Stomach smooth muscle (tissue), 2 donors: ENCODE results near the gene AJAP1.

Experiments used
- H3K27ac ChIP-seq: one replicate; pipeline ENCODE4 v1.7.0; 2013; ENCODE audit warnings: mild to moderate bottlenecking, low read length, inconsistent platforms
- H3K27me3 ChIP-seq, 2 donors: one replicate each; pipeline ENCODE4 v1.7.0; 2013; ENCODE audit warnings: low read length in 2 of 2; ENCODE audit not compliant: insufficient read depth in 2 of 2, control insufficient read depth in 1 of 2
- H3K36me3 ChIP-seq, 2 donors: one replicate each; pipeline ENCODE4 v1.7.0; 2013; ENCODE audit warnings: low read length in 2 of 2; ENCODE audit not compliant: control insufficient read depth in 2 of 2, insufficient read depth in 2 of 2
- H3K4me1 ChIP-seq: one replicate; pipeline ENCODE4 v1.7.0; 2013; ENCODE audit warnings: low read length; ENCODE audit not compliant: control insufficient read depth, insufficient read depth
- H3K4me3 ChIP-seq, 2 donors: one replicate each; pipeline ENCODE4 v1.7.0; 2013; ENCODE audit warnings: low read length in 2 of 2
- H3K9ac ChIP-seq, 2 donors: one replicate each; pipeline ENCODE4 v1.7.0; 2013; ENCODE audit warnings: low read length in 2 of 2, mild to moderate bottlenecking in 1 of 2
- H3K9me3 ChIP-seq, 2 donors: one replicate each; pipeline ENCODE4 v1.7.0; 2013; ENCODE audit warnings: low read length in 2 of 2; ENCODE audit not compliant: control insufficient read depth in 2 of 2
- donor health status: healthy.
- donor health status: Pancreatic carcinoma.

Gene AJAP1

DNA sequence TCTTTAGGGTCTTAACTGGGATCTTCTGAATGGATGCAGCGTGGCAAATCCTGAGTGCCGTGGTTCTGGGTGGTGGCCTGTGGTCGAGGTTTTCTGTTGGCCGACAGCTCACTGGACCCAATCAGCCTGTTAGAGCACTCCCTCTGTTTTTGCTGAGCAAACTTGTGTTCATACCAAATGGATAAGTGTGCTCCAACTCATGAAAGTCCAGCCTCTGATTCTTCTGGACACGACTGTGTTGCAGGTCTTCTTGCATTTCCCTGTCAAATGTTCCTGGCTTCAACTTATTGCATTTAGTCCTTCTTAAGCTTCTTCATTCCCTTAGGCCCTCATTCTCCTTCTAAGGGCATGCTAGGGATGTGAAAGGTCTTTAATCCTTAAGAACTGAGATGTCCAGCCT lies 63.7 kb downstream of the AJAP1 start:
- Histone ChIP-seq H3K4me3 (no peak overlapping the region), H3K36me3 (no peaks in the 10 kb centered on the region), H3K9me3 (no peaks in the 10 kb centered on the region), H3K9ac (no peak overlapping the region), H3K27me3 (peaks cover 0 to 5% of the 10 kb centered on the region in 2 donors), H3K27ac (no peak overlapping the region), H3K4me1 (no peaks in the 10 kb centered on the region)

DNA sequence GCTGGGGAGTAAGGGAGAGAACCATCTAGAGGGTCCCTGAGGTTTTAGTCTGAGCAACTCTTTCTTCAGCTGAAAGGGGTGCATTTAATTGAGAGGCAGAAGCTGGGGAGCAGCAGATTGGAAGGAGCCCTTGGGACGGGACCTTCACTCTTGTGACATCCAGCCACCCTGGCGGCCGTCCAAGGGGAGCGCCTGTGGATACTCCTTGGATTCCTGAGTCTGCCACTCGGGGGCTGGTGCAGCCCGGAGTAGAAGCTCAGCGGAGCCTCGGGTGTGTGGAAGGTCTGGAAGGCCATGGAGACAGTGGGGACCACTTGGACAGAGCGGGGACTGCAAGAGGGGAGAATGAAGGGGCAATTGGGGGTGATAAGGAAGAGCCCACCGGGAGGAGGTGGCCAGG lies 68.7 kb downstream of the AJAP1 start:
- no peaks in the 10 kb centered on the region for H3K4me1 ChIP-seq
- peaks cover 0 to 5% of the 10 kb centered on the region in 2 donors for H3K27me3 ChIP-seq
- no peaks in the 10 kb centered on the region for H3K9me3 ChIP-seq
- H3K4me3 ChIP-seq = no peak overlapping the region
- H3K36me3 ChIP-seq = no peaks in the 10 kb centered on the region
- no peak overlapping the region for H3K27ac ChIP-seq
- no peak overlapping the region for H3K9ac ChIP-seq

DNA sequence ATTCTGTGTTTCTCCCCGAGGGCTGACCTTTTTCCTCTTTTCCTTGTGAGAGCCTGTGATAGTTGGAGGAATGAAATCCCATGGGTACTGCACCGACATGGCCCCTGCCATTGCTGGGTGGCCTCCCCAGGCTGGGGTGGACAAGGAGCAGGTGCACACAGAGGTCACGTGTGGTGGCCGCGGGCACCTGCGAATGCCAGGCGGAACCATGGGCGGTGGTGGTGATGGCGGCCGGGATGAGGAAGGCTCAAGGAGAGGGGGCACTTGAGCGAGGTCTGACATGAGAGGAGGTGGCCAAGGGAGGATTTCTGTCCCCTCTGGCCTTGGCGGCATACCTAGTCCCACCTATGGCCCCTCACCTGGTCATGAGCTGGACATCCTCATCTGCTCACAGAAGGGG lies 69.6 kb downstream of the AJAP1 start:
- H3K4me1 ChIP-seq = no peaks in the 10 kb centered on the region
- H3K27ac ChIP-seq = no peak overlapping the region

DNA sequence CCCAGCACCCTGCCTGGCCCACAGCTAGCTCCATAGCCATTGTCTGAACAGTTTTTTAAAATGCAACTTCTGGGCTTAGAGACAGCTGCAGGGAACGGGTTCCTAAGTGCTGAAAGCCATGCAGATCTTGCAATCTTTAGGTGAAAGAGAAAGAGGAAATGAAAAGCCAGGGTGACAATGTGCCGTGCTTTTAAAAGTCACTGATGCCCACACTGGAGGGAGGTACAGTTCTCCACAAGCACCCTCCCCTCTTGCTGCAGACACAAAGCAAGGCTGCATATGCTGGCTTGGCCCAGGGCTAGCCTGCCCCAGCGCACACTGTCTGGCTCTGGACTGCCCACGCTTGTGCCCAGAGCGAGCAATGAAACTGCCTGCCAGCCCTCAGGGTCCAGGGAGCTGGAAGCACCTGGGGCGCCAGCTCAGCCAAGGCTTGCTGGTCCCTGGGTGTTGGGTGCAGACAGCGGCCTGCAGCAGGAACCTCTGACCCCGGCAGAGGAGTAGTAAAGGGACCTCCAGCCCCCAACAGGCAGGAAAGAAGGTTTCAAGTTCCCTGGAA lies 70.4 kb downstream of the AJAP1 start:
- H3K27me3 ChIP-seq = peaks cover 0 to 5% of the 10 kb centered on the region in 2 donors
- no peaks in the 10 kb centered on the region for H3K9me3 ChIP-seq
- no peaks in the 10 kb centered on the region for H3K4me1 ChIP-seq
- no peak overlapping the region for H3K9ac ChIP-seq
- H3K27ac ChIP-seq = no peak overlapping the region
- H3K4me3 ChIP-seq = no peak overlapping the region
- no peaks in the 10 kb centered on the region for H3K36me3 ChIP-seq

More for the DNA sequence above, 69.6 kb downstream of the AJAP1 start:
- peaks cover 0 to 5% of the 10 kb centered on the region in 2 donors for H3K27me3 ChIP-seq
- H3K9me3 ChIP-seq = no peaks in the 10 kb centered on the region
- H3K9ac ChIP-seq = no peak overlapping the region
- H3K36me3 ChIP-seq = no peaks in the 10 kb centered on the region
- H3K4me3 ChIP-seq = no peak overlapping the region

DNA sequence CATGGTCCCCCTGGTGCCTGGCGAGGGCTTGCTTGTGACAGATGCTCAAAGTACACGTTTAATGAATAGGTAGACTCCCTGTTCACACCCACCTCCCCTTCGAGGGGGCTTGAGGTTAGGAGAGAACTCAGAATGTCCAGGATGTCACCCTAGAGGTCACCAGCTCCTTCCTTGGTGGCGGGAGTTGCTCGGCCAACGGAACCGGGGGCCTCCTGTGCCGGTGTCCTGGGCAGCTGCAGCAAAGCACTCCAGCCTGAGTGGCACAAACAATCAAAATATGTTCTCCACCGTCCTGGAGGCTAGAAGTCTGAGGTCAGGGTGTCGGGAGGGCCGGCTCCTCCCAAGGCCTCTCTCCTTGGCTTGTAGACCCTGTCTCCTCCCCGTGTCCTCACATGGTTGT lies 71.0 kb downstream of the AJAP1 start:
- Histone ChIP-seq H3K9me3 (no peaks in the 10 kb centered on the region), H3K27ac (no peak overlapping the region), H3K4me1 (no peaks in the 10 kb centered on the region), H3K27me3 (peaks cover 0 to 5% of the 10 kb centered on the region in 2 donors), H3K4me3 (no peak overlapping the region), H3K9ac (no peak overlapping the region), H3K36me3 (no peaks in the 10 kb centered on the region)

DNA sequence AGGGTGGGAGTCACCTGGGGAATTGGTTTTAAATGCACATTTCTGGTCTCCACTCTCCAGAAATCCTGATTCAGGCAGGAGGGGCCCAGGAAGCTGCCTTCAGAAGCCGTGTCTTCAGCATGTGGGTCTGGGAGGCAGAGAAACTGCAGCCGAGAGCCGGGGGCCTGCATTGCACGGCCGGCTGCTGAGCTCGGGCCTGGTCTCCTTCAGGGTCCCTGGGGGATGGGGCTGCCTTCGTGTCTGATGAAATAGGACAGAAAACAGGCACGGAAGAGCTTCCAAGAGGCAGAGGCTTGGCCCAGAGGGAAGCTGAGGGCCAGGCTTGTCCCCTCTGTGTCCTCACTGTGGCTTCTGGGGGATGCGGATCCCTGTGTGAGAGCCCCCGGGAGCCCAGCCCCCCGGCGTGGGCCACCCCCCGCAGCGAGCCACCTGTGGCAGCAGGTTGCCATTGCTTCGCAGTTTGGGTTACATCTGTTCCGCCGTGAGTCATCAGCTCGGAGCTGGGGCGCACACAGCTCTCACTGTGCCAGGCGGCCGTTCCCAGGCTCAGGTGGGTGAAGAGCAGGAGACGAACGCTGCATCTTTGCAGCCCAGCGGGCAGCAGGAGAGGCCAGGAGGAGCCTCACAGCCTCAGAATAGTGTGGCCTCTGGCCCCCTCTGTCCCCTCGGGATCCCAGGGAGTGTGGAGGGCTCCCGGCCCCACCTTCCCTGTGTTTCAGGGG lies 72.4 kb downstream of the AJAP1 start:
- no peak overlapping the region for H3K4me3 ChIP-seq
- no peaks in the 10 kb centered on the region for H3K9me3 ChIP-seq
- no peak overlapping the region for H3K9ac ChIP-seq
- H3K27me3 ChIP-seq = no peaks in the 10 kb centered on the region
- no peaks in the 10 kb centered on the region for H3K4me1 ChIP-seq
- no peaks in the 10 kb centered on the region for H3K36me3 ChIP-seq
- H3K27ac ChIP-seq = no peak overlapping the region

DNA sequence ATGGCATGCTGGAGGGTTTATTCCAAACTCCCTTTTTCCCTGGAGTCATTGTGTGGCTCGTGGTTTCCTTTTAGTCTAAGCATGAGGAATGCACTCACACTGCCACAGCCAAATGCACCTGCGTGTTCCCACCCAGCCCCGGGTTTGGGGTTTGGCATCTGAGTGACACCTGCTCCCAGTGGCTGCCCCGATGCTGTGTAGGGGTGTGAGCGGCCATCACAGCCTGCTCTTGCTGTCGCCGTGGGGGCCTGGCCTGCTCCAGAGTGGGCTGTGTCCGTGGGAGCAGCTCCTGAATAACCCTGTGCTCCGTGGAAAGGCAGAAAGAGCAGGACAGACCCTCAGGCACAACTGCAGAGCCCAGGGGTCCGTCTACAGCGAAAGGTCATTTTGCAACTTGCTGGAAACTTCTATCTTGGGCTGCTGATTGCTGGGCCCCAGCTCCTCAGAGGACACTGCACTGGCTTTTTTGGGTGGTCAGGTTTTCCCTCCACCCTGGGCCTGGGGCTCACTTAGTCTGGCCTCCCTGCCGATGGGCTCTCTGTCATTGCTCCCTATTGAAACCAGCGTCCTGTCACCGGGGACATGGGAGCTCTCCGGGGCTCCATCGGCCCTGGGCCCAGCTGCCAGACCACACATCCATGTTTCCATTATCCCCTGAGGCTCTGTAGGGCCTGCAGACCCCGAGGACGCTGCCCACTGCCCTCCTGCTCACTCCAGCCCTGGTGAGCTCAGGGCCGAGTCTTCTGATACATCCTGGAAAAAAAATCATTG lies 74.1 kb downstream of the AJAP1 start:
- H3K4me1 ChIP-seq = no peaks in the 10 kb centered on the region
- H3K9ac ChIP-seq = no peak overlapping the region
- no peak overlapping the region for H3K27ac ChIP-seq
- H3K36me3 ChIP-seq = no peaks in the 10 kb centered on the region
- peaks cover 0 to 5% of the 10 kb centered on the region in 2 donors for H3K27me3 ChIP-seq
- no peak overlapping the region for H3K4me3 ChIP-seq
- H3K9me3 ChIP-seq = no peaks in the 10 kb centered on the region

DNA sequence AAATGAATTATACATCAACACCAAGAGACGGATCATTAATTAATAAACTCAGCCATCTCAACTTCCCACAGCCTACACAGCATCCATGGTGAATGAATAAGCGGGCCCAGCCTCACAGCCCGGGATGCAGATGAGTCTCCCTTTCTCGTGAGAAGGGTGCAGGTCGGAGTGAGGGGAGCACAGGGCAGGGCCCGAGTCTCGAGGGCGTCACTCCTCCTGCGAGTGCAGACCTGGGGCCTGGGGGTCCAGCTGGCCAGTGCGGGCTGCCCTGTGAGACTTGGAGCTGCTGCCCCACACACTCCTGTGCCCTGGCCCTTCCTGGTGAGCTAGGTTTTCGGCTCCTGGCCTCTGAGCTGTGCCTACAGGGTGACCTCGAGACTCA lies 74.7 kb downstream of the AJAP1 start:
- H3K27me3 ChIP-seq = peaks cover 0 to 5% of the 10 kb centered on the region in 2 donors
- H3K9ac ChIP-seq = no peak overlapping the region

DNA sequence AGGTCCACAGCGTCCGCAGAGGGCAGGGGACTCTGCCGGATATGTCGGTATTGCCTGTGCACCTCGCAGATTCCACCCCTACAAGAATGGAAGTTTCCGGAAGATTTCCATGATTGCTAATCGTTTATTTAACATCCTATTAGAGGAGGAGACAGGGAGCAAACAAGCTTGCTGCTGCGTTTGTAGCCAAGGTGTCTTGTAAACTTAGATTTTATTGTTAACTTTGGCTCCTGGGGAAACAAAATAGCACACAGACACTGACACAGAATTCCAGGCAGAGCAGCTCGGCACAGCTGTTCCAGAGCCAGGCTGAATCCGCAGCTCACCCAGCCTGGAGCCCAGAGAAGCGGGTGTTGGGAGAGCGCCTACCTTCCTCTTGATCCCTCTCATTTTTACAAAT lies 75.7 kb downstream of the AJAP1 start:
- no peak overlapping the region for H3K4me3 ChIP-seq
- no peak overlapping the region for H3K9ac ChIP-seq
- H3K27me3 ChIP-seq = peaks cover 0 to 5% of the 10 kb centered on the region in 2 donors
- H3K36me3 ChIP-seq = no peaks in the 10 kb centered on the region
- no peak overlapping the region for H3K27ac ChIP-seq
- no peaks in the 10 kb centered on the region for H3K4me1 ChIP-seq
- no peaks in the 10 kb centered on the region for H3K9me3 ChIP-seq

More for the DNA sequence above, 74.7 kb downstream of the AJAP1 start:
- no peaks in the 10 kb centered on the region for H3K4me1 ChIP-seq
- no peaks in the 10 kb centered on the region for H3K9me3 ChIP-seq
- no peak overlapping the region for H3K4me3 ChIP-seq
- no peaks in the 10 kb centered on the region for H3K36me3 ChIP-seq
- no peak overlapping the region for H3K27ac ChIP-seq

DNA sequence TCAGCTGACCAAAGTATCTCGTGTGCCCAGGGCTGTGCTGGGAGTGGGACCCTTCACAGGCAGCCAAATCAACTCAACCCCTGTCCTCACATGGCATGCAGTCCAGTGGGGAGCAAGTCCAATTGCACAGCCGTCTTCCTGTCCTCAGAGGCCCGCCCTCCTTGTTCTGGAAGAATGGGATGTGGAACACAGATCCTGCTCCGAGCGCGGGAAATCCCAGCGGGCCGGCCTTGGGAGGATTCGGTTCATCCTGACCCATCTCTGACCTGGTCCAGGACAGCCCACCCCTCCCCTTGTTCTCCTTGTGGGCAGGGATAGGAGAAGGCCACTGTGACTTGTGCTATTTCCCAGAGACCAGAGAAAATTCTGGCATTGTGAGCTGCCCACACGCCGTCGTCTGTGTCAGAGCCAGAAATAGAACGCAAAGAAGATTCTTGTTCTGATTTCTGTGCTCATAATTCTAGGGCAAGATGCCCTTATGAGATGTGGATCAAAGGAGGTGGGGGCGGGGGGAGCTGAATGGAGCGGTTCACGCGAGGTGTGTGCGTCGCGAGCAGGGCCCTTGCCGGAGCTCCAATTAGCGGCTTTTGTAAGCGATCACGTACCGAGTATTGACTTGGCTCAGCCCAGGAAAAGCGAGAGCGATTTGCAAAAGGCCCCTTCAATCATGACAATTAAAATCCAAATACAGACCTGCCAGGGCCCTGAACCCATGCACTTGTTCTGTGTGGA lies 79.2 kb downstream of the AJAP1 start:
- Histone ChIP-seq H3K27me3 (peaks cover 0 to 8% of the 10 kb centered on the region in 2 donors), H3K27ac (no peak overlapping the region), H3K36me3 (no peaks in the 10 kb centered on the region), H3K9me3 (peaks cover 0 to 8% of the 10 kb centered on the region in 2 donors), H3K4me3 (no peak overlapping the region), H3K9ac (no peak overlapping the region), H3K4me1 (no peaks in the 10 kb centered on the region)
